Liver (tissue), 3 donors: Measurements from ENCODE around the gene NTF3.

ENCODE experiments used
- ATF3 ChIP-seq: IDR thresholded peaks from 2 replicates; pipeline ENCODE4 v1.6.1; 2016; ENCODE audit warnings: antibody characterized with exemption
- FOXA1 ChIP-seq: IDR thresholded peaks from 2 replicates; pipeline ENCODE4 v1.6.1; 2016; ENCODE audit warnings: antibody characterized with exemption
- GABPA ChIP-seq, 2 donors: IDR thresholded peaks in 1 of 2; conservative IDR thresholded peaks in 1 of 2; 2 replicates each; pipeline ENCODE4 v1.6.1; 2016; ENCODE audit warnings: antibody characterized with exemption in 2 of 2, mild to moderate bottlenecking in 1 of 2, moderate library complexity in 1 of 2
- JUND ChIP-seq, 2 donors: IDR thresholded peaks; 2 replicates each; pipeline ENCODE4 v1.6.1; 2016; ENCODE audit warnings: antibody characterized with exemption in 2 of 2
- RAD21 ChIP-seq, 2 donors: IDR thresholded peaks; 2 replicates each; pipeline ENCODE4 v1.6.1; 2016; ENCODE audit warnings: antibody characterized with exemption in 2 of 2, mild to moderate bottlenecking in 2 of 2
- REST ChIP-seq: IDR thresholded peaks from 2 replicates; pipeline ENCODE4 v1.6.1; 2016; ENCODE audit warnings: antibody characterized with exemption, mild to moderate bottlenecking
- SP1 ChIP-seq: IDR thresholded peaks from 2 replicates; pipeline ENCODE4 v1.6.1; 2018; ENCODE audit warnings: antibody characterized with exemption, mild to moderate bottlenecking
- TAF1 ChIP-seq: conservative IDR thresholded peaks from 2 replicates; pipeline ENCODE4 v1.6.1; 2016; ENCODE audit warnings: antibody characterized with exemption, mild to moderate bottlenecking
- YY1 ChIP-seq: IDR thresholded peaks from 2 replicates; pipeline ENCODE4 v1.6.1; 2016; ENCODE audit warnings: antibody characterized with exemption, mild to moderate bottlenecking
- ZBTB33 ChIP-seq: IDR thresholded peaks from 2 replicates; pipeline ENCODE4 v1.6.1; 2016; ENCODE audit warnings: antibody characterized with exemption
- TF ChIP-seq, protein P1 (sequence below): fragments of 150-350 bp; IDR thresholded peaks from 2 replicates; pipeline ENCODE4 v1.5.1; 2017; ENCODE audit warnings: improper control_type of control experiment, low read depth, low read length; ENCODE audit not compliant: missing input control
- TF ChIP-seq, protein P2 (sequence below): IDR thresholded peaks from 2 replicates; pipeline ENCODE4 v1.6.1; 2016; ENCODE audit warnings: antibody characterized with exemption
- donor health status: healthy.
- donor health status: healthy.

GRCh38 chr12:5459051-5459782 is 27.3 kb downstream of the NTF3 start:
- TF ChIP-seq, protein P1, sequence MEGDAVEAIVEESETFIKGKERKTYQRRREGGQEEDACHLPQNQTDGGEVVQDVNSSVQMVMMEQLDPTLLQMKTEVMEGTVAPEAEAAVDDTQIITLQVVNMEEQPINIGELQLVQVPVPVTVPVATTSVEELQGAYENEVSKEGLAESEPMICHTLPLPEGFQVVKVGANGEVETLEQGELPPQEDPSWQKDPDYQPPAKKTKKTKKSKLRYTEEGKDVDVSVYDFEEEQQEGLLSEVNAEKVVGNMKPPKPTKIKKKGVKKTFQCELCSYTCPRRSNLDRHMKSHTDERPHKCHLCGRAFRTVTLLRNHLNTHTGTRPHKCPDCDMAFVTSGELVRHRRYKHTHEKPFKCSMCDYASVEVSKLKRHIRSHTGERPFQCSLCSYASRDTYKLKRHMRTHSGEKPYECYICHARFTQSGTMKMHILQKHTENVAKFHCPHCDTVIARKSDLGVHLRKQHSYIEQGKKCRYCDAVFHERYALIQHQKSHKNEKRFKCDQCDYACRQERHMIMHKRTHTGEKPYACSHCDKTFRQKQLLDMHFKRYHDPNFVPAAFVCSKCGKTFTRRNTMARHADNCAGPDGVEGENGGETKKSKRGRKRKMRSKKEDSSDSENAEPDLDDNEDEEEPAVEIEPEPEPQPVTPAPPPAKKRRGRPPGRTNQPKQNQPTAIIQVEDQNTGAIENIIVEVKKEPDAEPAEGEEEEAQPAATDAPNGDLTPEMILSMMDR, result no peak
- TF ChIP-seq RAD21 (IDR thresholded peaks at IDR 0.05) (no peak), REST (no peak), SP1 (no peak), YY1 (no peak), ZBTB33 (no peak), TAF1 (no peak), GABPA (IDR thresholded peaks at IDR 0.05 in 1 of 2, conservative IDR thresholded peaks at IDR 0.05 in 1 of 2) (no peak), JUND (IDR thresholded peaks at IDR 0.05) (no peak), ATF3 (no peak), FOXA1 (no peak)
- TF ChIP-seq, protein P2, sequence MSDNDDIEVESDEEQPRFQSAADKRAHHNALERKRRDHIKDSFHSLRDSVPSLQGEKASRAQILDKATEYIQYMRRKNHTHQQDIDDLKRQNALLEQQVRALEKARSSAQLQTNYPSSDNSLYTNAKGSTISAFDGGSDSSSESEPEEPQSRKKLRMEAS, result no peak
